Body of pancreas (tissue), 4 donors: ENCODE results near the gene MYO10. TPM values are rescaled to one million over a fixed set of nuclear protein-coding genes. Genes with fewer than 3 reads are reported as not detected.
A peak's percentile ranks its signal among the peaks of the same experiment; 100 is the strongest.

Source experiments
- ATAC-seq: fragments of 150-250 bp; one replicate; pipeline ENCODE4 v1.9.1; 2016
- DNase-seq, 4 donors: peaks; one replicate each; pipeline ENCODE4 v3.0.0-alpha.2; 2019
- H3K27ac ChIP-seq, 4 donors: fragments of 200-600 bp; sonication (generic); 1 replicate in 3 of 4; 2 replicates in 1 of 4; pipeline versions ENCODE4 v1.5.1 to v1.6.1; 2016 to 2019; ENCODE audit warnings: mild to moderate bottlenecking in 1 of 4, mixed read lengths in 1 of 4, moderate library complexity in 1 of 4
- H3K27me3 ChIP-seq, 2 donors: fragments of 200-600 bp; sonication (generic); one replicate each; pipeline ENCODE4 v1.6.0; 2016; ENCODE audit warnings: mild to moderate bottlenecking in 1 of 2
- H3K36me3 ChIP-seq, 2 donors: fragments of 200-600 bp; sonication (generic); replicated peaks in 1 of 2; 2 replicates each; pipeline ENCODE4 v1.5.1; 2016; ENCODE audit warnings: low read depth in 2 of 2; ENCODE audit not compliant: insufficient read depth in 1 of 2
- H3K4me1 ChIP-seq: fragments of 200-600 bp; sonication (generic); one replicate; pipeline ENCODE4 v1.6.0; 2016
- H3K4me3 ChIP-seq, 2 donors: fragments of 200-600 bp; sonication (generic); 1 replicate in 1 of 2; 2 replicates in 1 of 2; pipeline ENCODE4 v1.5.1; 2016 to 2019
- H3K9me3 ChIP-seq, 3 donors: fragments of 200-600 bp; sonication (generic); 1 replicate in 2 of 3; 2 replicates in 1 of 3; pipeline ENCODE4 v1.5.1; 2016
- CTCF ChIP-seq, 7 experiments: fragments of 450-650 bp in 4 of 7; fragments of 200-600 bp in 3 of 7; sonication (generic) in 3 of 7; IDR thresholded peaks; one replicate each; pipeline ENCODE4 v1.5.1; 2016 to 2019; ENCODE audit warnings: antibody characterized with exemption in 7 of 7
- POLR2A ChIP-seq, 3 donors: fragments of 450-650 bp; IDR thresholded peaks; one replicate each; pipeline ENCODE4 v1.6.1; 2016; ENCODE audit warnings: antibody characterized with exemption in 3 of 3, mild to moderate bottlenecking in 2 of 3
- WGBS, 2 donors: methylation state at CpG; one replicate each; pipeline ENCODE4 v1.1.5; 2017; 5-methylcytosine and 5-hydroxymethylcytosine counted together
- intact Hi-C: fragments of 100-400 bp; cut with DNase I; formaldehyde crosslinking; loops from one replicate; pipeline ENCODE4 v1.15.1; 2023
- total RNA-seq, 2 donors: library from RNA; depleted of rRNA; stranded (reverse); fragments of >200 nt; gene quantifications; one replicate each; pipeline ENCODE4 v1.1.0, GENCODE V29; 2016

The MYO10 gene
- total RNA-seq, 2 donors from 2014 or later, result 35.8 to 162 TPM

- TF ChIP-seq CTCF (IDR thresholded peaks at IDR 0.05) (no peak), POLR2A (IDR thresholded peaks at IDR 0.05) (no peak)
- Histone ChIP-seq H3K9me3 (no peaks in the 10 kb centered on the region), H3K36me3 (no peaks in the 10 kb centered on the region), H3K4me3 (no peak overlapping the region), H3K4me1 (peaks cover 21% of the 10 kb centered on the region), H3K27me3 (no peaks in the 10 kb centered on the region), H3K27ac (no peak overlapping the region)
- WGBS, 2 donors, result 81 to 86% methylated on average over 13 of the region's 13 CpGs
- DNase-seq (no peak), ATAC-seq (no peak)
- intact Hi-C loops, result loop anchor here (5.0 to 10.0 kb wide), 3 partner anchors 132 to 395 kb away; no protein-coding TSS in a partner anchor
These were observed 143.4 kb downstream of the MYO10 start for GRCh38 chr5:16792598-16793275.

- no peak for DNase-seq
- TF ChIP-seq POLR2A (IDR thresholded peaks at IDR 0.05), result no peak
- no peak for TF ChIP-seq CTCF (IDR thresholded peaks at IDR 0.05)
- WGBS, 2 donors, result 42 to 47% methylated on average over 9 to 10 of the region's 10 CpGs
- Histone ChIP-seq H3K27ac (peak overlapping the region in 1 of 4 donors; percentile 38), H3K4me3 (no peak overlapping the region), H3K9me3 (no peaks in the 10 kb centered on the region), H3K27me3 (no peaks in the 10 kb centered on the region), H3K36me3 (no peaks in the 10 kb centered on the region), H3K4me1 (peaks cover 28% of the 10 kb centered on the region)
- ATAC-seq, result no peak
- intact Hi-C loops, result loop anchor here (5.0 to 10.0 kb wide), 3 partner anchors 133 to 395 kb away; no protein-coding TSS in a partner anchor
These were observed 144.0 kb downstream of the MYO10 start for GRCh38 chr5:16791904-16792597.

- peak; percentile 63 for ATAC-seq
These were observed 144.9 kb downstream of the MYO10 start for GRCh38 chr5:16791036-16791705.

GRCh38 chr5:16788957-16789356 lies 147.1 kb downstream of the MYO10 start:
- no peak overlapping the region for H3K4me3 ChIP-seq

More at GRCh38 chr5:16791036-16791705, 144.9 kb downstream of the MYO10 start:
- H3K4me1 ChIP-seq, result peaks cover 36% of the 10 kb centered on the region
- H3K9me3 ChIP-seq, result no peaks in the 10 kb centered on the region
- TF ChIP-seq POLR2A (IDR thresholded peaks at IDR 0.05) (no peak), CTCF (IDR thresholded peaks at IDR 0.05) (peak; percentile 39 to 83 (median 68))
- H3K36me3 ChIP-seq, result no peaks in the 10 kb centered on the region
- H3K27me3 ChIP-seq, result no peaks in the 10 kb centered on the region
- peak overlapping the region in 1 of 4 donors; percentile 38 for H3K27ac ChIP-seq
- peak; percentile 28 to 48 (median 36) for DNase-seq
- no peak overlapping the region for H3K4me3 ChIP-seq
- intact Hi-C loops, result loop anchor here (5.0 to 10.0 kb wide), 3 partner anchors 134 to 396 kb away; no protein-coding TSS in a partner anchor
- WGBS, 2 donors, result 23 to 28% methylated on average over 6 of the region's 6 CpGs

More at GRCh38 chr5:16788957-16789356, 147.1 kb downstream of the MYO10 start:
- WGBS, 2 donors, result 77 to 83% methylated on average over 5 of the region's 5 CpGs
- H3K36me3 ChIP-seq, result no peaks in the 10 kb centered on the region
- TF ChIP-seq POLR2A (IDR thresholded peaks at IDR 0.05) (no peak), CTCF (IDR thresholded peaks at IDR 0.05) (no peak)
- H3K4me1 ChIP-seq, result peaks cover 36% of the 10 kb centered on the region
- no peak overlapping the region for H3K27ac ChIP-seq
- H3K9me3 ChIP-seq, result no peaks in the 10 kb centered on the region
- DNase-seq (no peak), ATAC-seq (no peak)
- intact Hi-C loops, result no loop called here
- H3K27me3 ChIP-seq, result no peaks in the 10 kb centered on the region
